Kidney (tissue), 14 donors: ENCODE results near the gene DLG2. TPM values are rescaled to one million over a fixed set of nuclear protein-coding genes. Genes with fewer than 3 reads are reported as not detected.

Source experiments
- DNase-seq, 5 donors: peaks; one replicate each; pipeline ENCODE4 v3.0.0-alpha.2; 2013 to 2020
- FAIRE-seq: peaks from 2 replicates; lab custom pipeline; 2012; peaks lifted over from hg19 to GRCh38; lab: Jason Lieb, UNC
- H3K27ac ChIP-seq, 2 donors: one replicate each; pipeline ENCODE4 v1.7.0; 2013; ENCODE audit warnings: low read depth in 2 of 2, low read length in 2 of 2, inconsistent platforms in 1 of 2
- H3K27me3 ChIP-seq: one replicate; pipeline ENCODE4 v1.7.1; 2013; ENCODE audit warnings: low read length, inconsistent platforms; ENCODE audit not compliant: control insufficient read depth, insufficient read depth
- H3K36me3 ChIP-seq, 3 donors: one replicate each; pipeline versions ENCODE4 v1.7.0 to v1.7.1; 2013; ENCODE audit warnings: low read length in 3 of 3, control low read depth in 1 of 3, inconsistent platforms in 1 of 3; ENCODE audit not compliant: insufficient read depth in 3 of 3, control insufficient read depth in 2 of 3
- H3K4me1 ChIP-seq, 3 donors: one replicate each; pipeline versions ENCODE4 v1.7.0 to v1.7.1; 2013; ENCODE audit warnings: low read length in 3 of 3, inconsistent platforms in 1 of 3, low read depth in 1 of 3; ENCODE audit not compliant: control insufficient read depth in 2 of 3, insufficient read depth in 2 of 3
- H3K4me3 ChIP-seq, 3 donors: one replicate each; pipeline versions ENCODE4 v1.7.0 to v1.8.1; 2013; ENCODE audit warnings: low read length in 3 of 3, control low read depth in 1 of 3, inconsistent platforms in 1 of 3
- H3K9ac ChIP-seq, 3 donors: one replicate each; pipeline versions ENCODE4 v1.7.0 to v1.7.1; 2013; ENCODE audit warnings: low read length in 3 of 3, control low read depth in 1 of 3, inconsistent platforms in 1 of 3
- H3K9me3 ChIP-seq, 3 donors: one replicate each; pipeline versions ENCODE4 v1.7.0 to v1.7.1; 2013; ENCODE audit warnings: low read length in 3 of 3, control low read depth in 1 of 3, inconsistent platforms in 1 of 3; ENCODE audit not compliant: control insufficient read depth in 2 of 3, insufficient read depth in 1 of 3
- intact Hi-C: fragments of 100-400 bp; cut with DNase I; formaldehyde crosslinking; loops from one replicate; pipeline ENCODE4 v1.11.1; 2022
- polyA plus RNA-seq: library from polyadenylated mRNA; stranded (reverse); fragments of 350-450 nt; fragmentation: Illumina TruSeq; extraction: RNeasy Lipid Tissue Mini Kit (QIAGEN cat#74804); gene quantifications from one replicate; pipeline ENCODE4 v1.2.3, GENCODE V29; 2014; ENCODE audit warnings: low read depth, low replicate concordance; ENCODE audit not compliant: insufficient read depth
- total RNA-seq: library from RNA; stranded (reverse); fragmentation: NEBNext Ultra II Directional; extraction: Animal tissue kit (Norgen Biotek cat#: 25700); gene quantifications from one replicate; pipeline ENCODE4 v1.2.1, GENCODE V29; 2021
- TF ChIP-seq, protein P1 (sequence below): IDR thresholded peaks from 3 replicates; pipeline ENCODE4 v1.5.1; 2012; ENCODE audit warnings: mild to moderate bottlenecking, moderate library complexity, borderline replicate concordance; ENCODE audit not compliant: insufficient read depth; ENCODE audit errors: extremely low read depth
- donor health status: control.
- donor health status: control.
- donor health status: control.
- donor health status: control.
- donor health status: control.
- donor health status: DM: yes; HTN: yes; CAD: no.
- donor health status: Normal renal cell carcinoma (clear cell type).

DLG2 gene
- total and polyA plus RNA-seq, 2 donors from 2014 or later, result 2.9 to 7.2 TPM

DNA sequence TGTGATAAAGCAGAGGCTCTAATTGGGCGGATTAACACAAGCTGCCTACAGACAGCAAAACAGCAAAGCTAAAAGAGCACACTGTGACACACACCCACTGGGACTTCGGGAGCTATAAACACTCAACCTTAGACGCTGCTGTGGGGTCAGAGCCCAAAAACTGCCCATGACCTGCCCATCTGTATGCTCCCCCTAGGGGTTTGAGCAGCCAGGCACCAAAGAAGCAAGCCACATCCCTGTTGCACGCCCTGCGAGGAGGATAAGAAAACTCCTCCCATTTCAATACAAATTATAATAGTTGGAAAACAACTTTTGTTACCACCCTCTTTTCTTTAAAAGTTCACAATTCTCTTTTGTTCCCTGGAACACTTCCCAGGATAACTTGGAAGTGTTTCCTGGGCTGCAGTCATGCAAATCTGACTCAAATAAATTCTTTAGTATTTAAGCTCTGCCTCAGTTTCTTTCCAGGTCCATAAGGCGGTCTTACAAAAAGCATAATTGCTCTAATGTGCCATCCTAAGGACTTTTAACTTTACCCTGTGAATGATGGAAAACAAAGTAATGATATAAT, 86.4 kb downstream of the DLG2 start:
- Histone ChIP-seq H3K36me3 (no peaks in the 10 kb centered on the region), H3K9me3 (no peaks in the 10 kb centered on the region), H3K4me1 (no peaks in the 10 kb centered on the region), H3K27me3 (no peaks in the 10 kb centered on the region), H3K27ac (no peak overlapping the region), H3K9ac (no peak overlapping the region), H3K4me3 (no peak overlapping the region)
- TF ChIP-seq, protein P1, sequence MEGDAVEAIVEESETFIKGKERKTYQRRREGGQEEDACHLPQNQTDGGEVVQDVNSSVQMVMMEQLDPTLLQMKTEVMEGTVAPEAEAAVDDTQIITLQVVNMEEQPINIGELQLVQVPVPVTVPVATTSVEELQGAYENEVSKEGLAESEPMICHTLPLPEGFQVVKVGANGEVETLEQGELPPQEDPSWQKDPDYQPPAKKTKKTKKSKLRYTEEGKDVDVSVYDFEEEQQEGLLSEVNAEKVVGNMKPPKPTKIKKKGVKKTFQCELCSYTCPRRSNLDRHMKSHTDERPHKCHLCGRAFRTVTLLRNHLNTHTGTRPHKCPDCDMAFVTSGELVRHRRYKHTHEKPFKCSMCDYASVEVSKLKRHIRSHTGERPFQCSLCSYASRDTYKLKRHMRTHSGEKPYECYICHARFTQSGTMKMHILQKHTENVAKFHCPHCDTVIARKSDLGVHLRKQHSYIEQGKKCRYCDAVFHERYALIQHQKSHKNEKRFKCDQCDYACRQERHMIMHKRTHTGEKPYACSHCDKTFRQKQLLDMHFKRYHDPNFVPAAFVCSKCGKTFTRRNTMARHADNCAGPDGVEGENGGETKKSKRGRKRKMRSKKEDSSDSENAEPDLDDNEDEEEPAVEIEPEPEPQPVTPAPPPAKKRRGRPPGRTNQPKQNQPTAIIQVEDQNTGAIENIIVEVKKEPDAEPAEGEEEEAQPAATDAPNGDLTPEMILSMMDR, result no peak
- intact Hi-C loops, result no loop called here
- FAIRE-seq (no peak), DNase-seq (no peak)

GRCh38 chr11:85540181-85540580, 87.0 kb downstream of the DLG2 start:
- no peaks in the 10 kb centered on the region for H3K36me3 ChIP-seq
- DNase-seq (no peak), FAIRE-seq (no peak)
- H3K4me3 ChIP-seq, result no peak overlapping the region
- no peaks in the 10 kb centered on the region for H3K9me3 ChIP-seq
- no peaks in the 10 kb centered on the region for H3K27me3 ChIP-seq
- no peak overlapping the region for H3K9ac ChIP-seq
- TF ChIP-seq, protein P1, result no peak
- intact Hi-C loops, result no loop called here
- no peaks in the 10 kb centered on the region for H3K4me1 ChIP-seq
- no peak overlapping the region for H3K27ac ChIP-seq

DNA sequence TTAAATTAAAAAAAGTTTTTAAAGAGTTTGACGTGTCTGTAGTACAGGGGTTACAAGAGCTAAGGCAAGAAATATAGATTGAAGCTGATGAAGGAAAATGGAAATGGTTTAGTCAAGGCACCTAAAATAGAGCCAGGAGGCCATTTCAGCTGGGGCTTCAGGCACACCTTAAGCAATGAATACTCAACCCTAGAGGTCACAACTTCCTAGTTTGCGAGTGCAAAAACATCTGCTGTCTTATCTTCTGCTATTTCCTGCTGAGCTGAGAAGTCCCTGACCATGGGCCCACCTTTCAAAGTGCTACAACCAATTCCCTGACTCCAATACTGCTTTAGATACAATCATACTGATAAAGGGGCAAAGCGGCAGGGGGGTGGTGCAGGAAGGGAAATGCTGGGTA, 87.4 kb downstream of the DLG2 start:
- Histone ChIP-seq H3K36me3 (no peaks in the 10 kb centered on the region), H3K4me1 (no peaks in the 10 kb centered on the region), H3K9ac (no peak overlapping the region), H3K9me3 (peaks cover 0 to 3% (median 0%) of the 10 kb centered on the region in 3 donors), H3K27ac (no peak overlapping the region), H3K4me3 (no peak overlapping the region), H3K27me3 (no peaks in the 10 kb centered on the region)
- TF ChIP-seq, protein P1, result no peak
- intact Hi-C loops, result no loop called here
- DNase-seq (no peak), FAIRE-seq (no peak)

DNA sequence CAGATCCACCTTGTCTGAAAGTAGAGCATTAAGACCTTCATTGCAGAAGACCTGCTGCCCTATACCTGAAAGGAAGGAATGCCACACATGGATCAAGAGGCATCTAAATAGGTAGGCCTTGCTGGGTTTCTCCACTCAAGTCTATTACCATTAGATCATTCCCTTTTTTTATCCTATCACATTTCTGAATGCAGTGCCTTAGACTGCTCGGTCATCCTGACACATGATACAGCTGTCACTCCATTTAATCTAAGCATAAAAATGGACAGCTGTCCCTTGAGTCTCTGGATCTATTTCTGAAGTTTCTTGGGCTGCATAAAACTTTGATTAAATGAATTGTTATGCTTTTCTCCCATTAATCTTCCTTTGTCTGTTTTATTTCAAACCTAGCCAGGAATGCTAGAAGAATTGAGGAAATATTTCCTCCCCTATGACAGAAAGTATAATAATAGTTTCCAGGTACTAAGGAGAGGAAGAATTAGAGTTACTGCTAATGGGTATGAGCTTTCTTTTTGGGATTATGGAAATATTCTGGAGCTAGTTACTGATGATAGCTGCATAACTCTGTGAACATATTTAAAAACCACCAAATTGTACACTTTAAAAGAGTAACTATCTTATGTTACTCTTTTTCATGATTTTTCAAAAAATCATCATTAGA, 88.0 kb downstream of the DLG2 start:
- Histone ChIP-seq H3K36me3 (no peaks in the 10 kb centered on the region), H3K4me1 (no peaks in the 10 kb centered on the region), H3K4me3 (no peak overlapping the region), H3K27ac (no peak overlapping the region), H3K27me3 (no peaks in the 10 kb centered on the region), H3K9me3 (peaks cover 0 to 8% (median 0%) of the 10 kb centered on the region in 3 donors), H3K9ac (no peak overlapping the region)
- FAIRE-seq (no peak), DNase-seq (no peak)
- TF ChIP-seq, protein P1, result no peak
- intact Hi-C loops, result no loop called here
